ENCODE data around the gene POMZP3.
"Not testable (repeated sequence)": the region's sequence is repeated elsewhere in the genome, so short reads cannot be mapped to it uniquely, and the experiment has no call there.

The POMZP3 gene

GRCh38 chr7:76626989-76627642 lies at the start of gene POMZP3:
Gene POMZP3 (minus strand): TSS chr7:76627279. CDS start chr7:76626064, 1,215 bp downstream.
- DNase-seq (ENCODE audit: low read depth), result not testable (repeated sequence)
- peak within 1 kb of the TSS; percentile 55 for H3K4me3 ChIP-seq (ENCODE audit: low read length)

- not testable (repeated sequence) for DNase-seq (ENCODE audit: low read depth); H3K4me3 ChIP-seq (ENCODE audit: low read length)
Measured at GRCh38 chr7:76675783-76676182, 48.7 kb upstream of the POMZP3 start.

- DNase-seq (ENCODE audit: low read depth); H3K4me3 ChIP-seq (ENCODE audit: low read length): not testable (repeated sequence)
Measured at GRCh38 chr7:76673346-76673745, 46.3 kb upstream of the POMZP3 start.

GRCh38 chr7:76659212-76659611 lies 32.1 kb upstream of the POMZP3 start:
- DNase-seq (ENCODE audit: low read depth); H3K4me3 ChIP-seq (ENCODE audit: low read length): not testable (repeated sequence)

GRCh38 chr7:76656425-76656824 lies 29.3 kb upstream of the POMZP3 start:
- H3K4me3 ChIP-seq (ENCODE audit: low read length), result not testable (repeated sequence)
- peak; percentile 3 for DNase-seq (ENCODE audit: low read depth)

- H3K4me3 ChIP-seq (ENCODE audit: low read length); DNase-seq (ENCODE audit: low read depth): not testable (repeated sequence)
Measured at GRCh38 chr7:76642620-76643019, 15.5 kb upstream of the POMZP3 start.

GRCh38 chr7:76637061-76637691 lies 10.1 kb upstream of the POMZP3 start:
- peak; percentile 39 for TF ChIP-seq CTCF (IDR thresholded peaks at IDR 0.05; ENCODE audit: insufficient read depth, low read depth, low read length, missing control alignments)
- not testable (repeated sequence) for H3K4me3 ChIP-seq (ENCODE audit: low read length); DNase-seq (ENCODE audit: low read depth)

GRCh38 chr7:76626581-76626980 lies 498 bp downstream of the POMZP3 start:
- DNase-seq (ENCODE audit: low read depth), result peak; percentile 30
- H3K4me3 ChIP-seq (ENCODE audit: low read length), result peak overlapping the region; percentile 55

GRCh38 chr7:76619439-76620190 lies 7.5 kb downstream of the POMZP3 start:
- not testable (repeated sequence) for H3K4me3 ChIP-seq (ENCODE audit: low read length); DNase-seq (ENCODE audit: low read depth)

GRCh38 chr7:76613783-76614182 lies 13.3 kb downstream of the POMZP3 start:
- peak; percentile 82 for DNase-seq (ENCODE audit: low read depth)
- TF ChIP-seq CTCF (IDR thresholded peaks at IDR 0.05; ENCODE audit: insufficient read depth, low read depth, low read length, missing control alignments), result peak; percentile 51
- not testable (repeated sequence) for H3K4me3 ChIP-seq (ENCODE audit: low read length)

- not testable (repeated sequence) for H3K4me3 ChIP-seq (ENCODE audit: low read length); DNase-seq (ENCODE audit: low read depth)
Measured at GRCh38 chr7:76612232-76612631, 14.8 kb downstream of the POMZP3 start.

- not testable (repeated sequence) for H3K4me3 ChIP-seq (ENCODE audit: low read length); DNase-seq (ENCODE audit: low read depth)
Measured at GRCh38 chr7:76609864-76610263, 17.2 kb downstream of the POMZP3 start.

GRCh38 chr7:76608469-76608868 lies 18.6 kb downstream of the POMZP3 start:
- H3K4me3 ChIP-seq (ENCODE audit: low read length), result not testable (repeated sequence)
- DNase-seq (ENCODE audit: low read depth), result peak; percentile 62

- peak; percentile 89 for DNase-seq (ENCODE audit: low read depth)
- not testable (repeated sequence) for H3K4me3 ChIP-seq (ENCODE audit: low read length)
Measured at GRCh38 chr7:76606027-76606426, 21.1 kb downstream of the POMZP3 start.

- not testable (repeated sequence) for H3K4me3 ChIP-seq (ENCODE audit: low read length); DNase-seq (ENCODE audit: low read depth)
Measured at GRCh38 chr7:76600650-76601049, 26.4 kb downstream of the POMZP3 start.

- DNase-seq (ENCODE audit: low read depth); H3K4me3 ChIP-seq (ENCODE audit: low read length): not testable (repeated sequence)
Measured at GRCh38 chr7:76600116-76600482, 27.0 kb downstream of the POMZP3 start.

GRCh38 chr7:76598590-76599264 lies 28.4 kb downstream of the POMZP3 start:
- DNase-seq (ENCODE audit: low read depth), result not testable (repeated sequence)

More at GRCh38 chr7:76598590-76599264, 28.4 kb downstream of the POMZP3 start:
- H3K4me3 ChIP-seq (ENCODE audit: low read length), result not testable (repeated sequence)
